ENCODE results near the gene GIPC3.
"Not testable (repeated sequence)": the region's sequence is repeated elsewhere in the genome, so short reads cannot be mapped to it uniquely, and the experiment has no call there.

Gene GIPC3

GRCh38 chr19:3618811-3619630 is 33.7 kb downstream of the GIPC3 start:
- DNase-seq (ENCODE audit: low spot score), result no peak

- DNase-seq (ENCODE audit: low spot score), result no peak
These were observed 34.3 kb downstream of the GIPC3 start for GRCh38 chr19:3619631-3620012.

GRCh38 chr19:3620145-3620816 is 35.0 kb downstream of the GIPC3 start:
- DNase-seq (ENCODE audit: low spot score), result no peak

GRCh38 chr19:3620817-3621547 is 35.7 kb downstream of the GIPC3 start:
- no peak for DNase-seq (ENCODE audit: low spot score)

- DNase-seq (ENCODE audit: low spot score), result no peak
These were observed 36.4 kb downstream of the GIPC3 start for GRCh38 chr19:3621689-3622088.

GRCh38 chr19:3622224-3622623 is 36.9 kb downstream of the GIPC3 start:
- DNase-seq (ENCODE audit: low spot score), result no peak

- DNase-seq (ENCODE audit: low spot score), result no peak
These were observed 38.4 kb downstream of the GIPC3 start for GRCh38 chr19:3623716-3624115.

- DNase-seq (ENCODE audit: low spot score), result no peak
These were observed 40.8 kb downstream of the GIPC3 start for GRCh38 chr19:3625996-3626472.

GRCh38 chr19:3626473-3627350 is 41.4 kb downstream of the GIPC3 start, which contains the start of gene CACTIN:
Gene CACTIN (minus strand): TSS chr19:3626790. CDS start chr19:3626762, 28 bp downstream.
- peak; percentile 99 for DNase-seq (ENCODE audit: low spot score)

- DNase-seq (ENCODE audit: low spot score), result no peak
These were observed 42.1 kb downstream of the GIPC3 start for GRCh38 chr19:3627351-3627723.

- not testable (repeated sequence) for DNase-seq (ENCODE audit: low spot score)
These were observed 43.5 kb downstream of the GIPC3 start for GRCh38 chr19:3628766-3629165.

- no peak for DNase-seq (ENCODE audit: low spot score)
These were observed 46.0 kb downstream of the GIPC3 start for GRCh38 chr19:3631053-3631861.

- no peak for DNase-seq (ENCODE audit: low spot score)
These were observed 46.8 kb downstream of the GIPC3 start for GRCh38 chr19:3632098-3632497.

- DNase-seq (ENCODE audit: low spot score), result no peak
These were observed 47.7 kb downstream of the GIPC3 start for GRCh38 chr19:3632739-3633558.

- no peak for DNase-seq (ENCODE audit: low spot score)
These were observed 48.3 kb downstream of the GIPC3 start for GRCh38 chr19:3633559-3633988.

- no peak for DNase-seq (ENCODE audit: low spot score)
These were observed 49.3 kb downstream of the GIPC3 start for GRCh38 chr19:3634496-3635045.

- DNase-seq (ENCODE audit: low spot score), result no peak
These were observed 51.2 kb downstream of the GIPC3 start for GRCh38 chr19:3636506-3636905.

GRCh38 chr19:3636962-3637361 is 51.7 kb downstream of the GIPC3 start:
- DNase-seq (ENCODE audit: low spot score), result no peak

- no peak for DNase-seq (ENCODE audit: low spot score)
These were observed 52.3 kb downstream of the GIPC3 start for GRCh38 chr19:3637621-3638020.
